GM12878 (cell line): ENCODE results near the gene YY1. TPM values are rescaled to one million over a fixed set of nuclear protein-coding genes. Genes with fewer than 3 reads are reported as not detected.

Experiments used
- CEBPB ChIP-seq, 2 experiments: fragments of 150-350 bp in 1 of 2; IDR thresholded peaks; 2 replicates each; pipeline ENCODE4 v1.6.1; 2012 to 2014; ENCODE audit warnings: low read depth in 2 of 2, low read length in 2 of 2, borderline replicate concordance in 1 of 2, inconsistent platforms in 1 of 2
- HDAC6 ChIP-seq: fragments of 200-600 bp; sonication (generic); IDR thresholded peaks from one replicate; pipeline ENCODE4 v1.8.0; 2017; ENCODE audit warnings: antibody characterized with exemption; ENCODE audit not compliant: unreplicated experiment
- HDGF ChIP-seq: fragments of 450-650 bp; IDR thresholded peaks from 2 replicates; pipeline ENCODE4 v1.6.1; 2016; ENCODE audit warnings: antibody characterized with exemption
- IKZF1 ChIP-seq: fragments of 450-650 bp; conservative IDR thresholded peaks from 2 replicates; pipeline ENCODE4 v1.6.1; 2017; ENCODE audit warnings: antibody characterized with exemption, mild to moderate bottlenecking
- IKZF2 ChIP-seq, 2 experiments: fragments of 450-650 bp; IDR thresholded peaks; 2 replicates each; pipeline ENCODE4 v1.6.1; 2017; ENCODE audit warnings: mild to moderate bottlenecking in 2 of 2, moderate library complexity in 2 of 2
- KLF5 ChIP-seq: fragments of 450-650 bp; IDR thresholded peaks from 2 replicates; pipeline ENCODE4 v1.6.1; 2014; ENCODE audit warnings: mild to moderate bottlenecking; ENCODE audit not compliant: partially characterized antibody
- LARP7 ChIP-seq: fragments of 450-650 bp; IDR thresholded peaks from 2 replicates; pipeline ENCODE4 v1.6.1; 2017; ENCODE audit warnings: mild to moderate bottlenecking
- NR2F1 ChIP-seq: fragments of 450-650 bp; conservative IDR thresholded peaks from 2 replicates; pipeline ENCODE4 v1.6.1; 2017; ENCODE audit warnings: mild to moderate bottlenecking
- POLR2AphosphoS2 ChIP-seq: IDR thresholded peaks from 2 replicates; pipeline ENCODE4 v1.6.1; 2011; ENCODE audit warnings: low read depth, mild to moderate bottlenecking, low read length, improper control_type of control experiment, moderate library complexity
- RAD21 ChIP-seq: IDR thresholded peaks from 2 replicates; pipeline ENCODE4 v1.6.1; 2011; ENCODE audit warnings: mild to moderate bottlenecking, low read depth, low read length, moderate library complexity; ENCODE audit not compliant: insufficient read depth
- RFX5 ChIP-seq: IDR thresholded peaks from 2 replicates; pipeline ENCODE4 v1.6.1; 2011; ENCODE audit warnings: low read depth, low read length, improper control_type of control experiment
- RUNX3 ChIP-seq: IDR thresholded peaks from 2 replicates; pipeline ENCODE4 v1.6.1; 2012; ENCODE audit warnings: low read length, inconsistent platforms
- SRF ChIP-seq, 2 experiments: IDR thresholded peaks; 2 replicates each; pipeline ENCODE4 v1.6.1; 2011; ENCODE audit warnings: low read depth in 2 of 2, low read length in 2 of 2, mild to moderate bottlenecking in 1 of 2, moderate library complexity in 1 of 2
- STAT3 ChIP-seq: IDR thresholded peaks from 2 replicates; pipeline ENCODE4 v1.6.1; 2011; ENCODE audit warnings: low read depth, low read length, improper control_type of control experiment
- TAF1 ChIP-seq: IDR thresholded peaks from 2 replicates; pipeline ENCODE4 v1.6.1; 2011; ENCODE audit warnings: mild to moderate bottlenecking, low read depth, low read length, borderline replicate concordance
- TBL1XR1 ChIP-seq: IDR thresholded peaks from 2 replicates; pipeline ENCODE4 v1.6.1; 2012; ENCODE audit warnings: low read depth, low read length, improper control_type of control experiment
- YY1 ChIP-seq: IDR thresholded peaks from 2 replicates; pipeline ENCODE4 v1.6.1; 2011; ENCODE audit warnings: low read depth, mild to moderate bottlenecking, low read length
- ZBED1 ChIP-seq: IDR thresholded peaks from 2 replicates; pipeline ENCODE4 v1.6.1; 2016; ENCODE audit warnings: borderline replicate concordance
- polyA plus RNA-seq, 11 experiments: library from polyadenylated mRNA; depleted of rRNA in 4 of 11; unstranded in 6 of 11; stranded (reverse) in 5 of 11; fragments of >200 nt; fragmentation: Nextera tagmentation in 4 of 11; fragmentation: Illumina TruSeq in 1 of 11; extraction: Ambion mirVana in 4 of 11; extraction: Trizol in 1 of 11; gene quantifications; 1 replicate in 1 of 11; 2 replicates in 10 of 11; pipeline versions ENCODE4 v1.2.1 to v1.2.3, GENCODE V29; 2011 to 2016; ENCODE audit warnings: inconsistent platforms in 2 of 11, missing spikeins in 2 of 11, low read depth in 1 of 11
- total RNA-seq, 4 experiments: library from RNA; depleted of rRNA in 3 of 4; stranded (reverse); fragments of >200 nt in 3 of 4; fragmentation: Illumina TruSeq in 1 of 4; extraction: Trizol in 1 of 4; gene quantifications; 2 replicates each; pipeline versions ENCODE4 v1.2.1 to v1.2.3, GENCODE V29; 2013 to 2021
- TF ChIP-seq, protein P1 (sequence below): fragments of 450-650 bp; IDR thresholded peaks from 2 replicates; pipeline ENCODE4 v1.6.1; 2018; ENCODE audit warnings: borderline replicate concordance, mild to moderate bottlenecking; ENCODE audit not compliant: partially characterized antibody
- TF ChIP-seq, protein P2 (sequence below): fragments of 450-650 bp; conservative IDR thresholded peaks from 2 replicates; pipeline ENCODE4 v1.6.1; 2017; ENCODE audit warnings: mild to moderate bottlenecking, moderate library complexity
- TF ChIP-seq, protein P3 (sequence below): IDR thresholded peaks from 2 replicates; pipeline ENCODE4 v1.6.1; 2012; ENCODE audit warnings: low read depth, low read length, improper control_type of control experiment
- TF ChIP-seq, protein P4 (sequence below): fragments of 150-350 bp; IDR thresholded peaks from 2 replicates; pipeline ENCODE4 v1.6.1; 2014; ENCODE audit warnings: mild to moderate bottlenecking, low read depth, low read length

The YY1 gene
- total and polyA plus RNA-seq, 10 of the 15 experiments (the other 5 are each of a cell fraction or from before 2014, with no cell fraction given): 23.7 to 74.0 (median 39.9) TPM

DNA sequence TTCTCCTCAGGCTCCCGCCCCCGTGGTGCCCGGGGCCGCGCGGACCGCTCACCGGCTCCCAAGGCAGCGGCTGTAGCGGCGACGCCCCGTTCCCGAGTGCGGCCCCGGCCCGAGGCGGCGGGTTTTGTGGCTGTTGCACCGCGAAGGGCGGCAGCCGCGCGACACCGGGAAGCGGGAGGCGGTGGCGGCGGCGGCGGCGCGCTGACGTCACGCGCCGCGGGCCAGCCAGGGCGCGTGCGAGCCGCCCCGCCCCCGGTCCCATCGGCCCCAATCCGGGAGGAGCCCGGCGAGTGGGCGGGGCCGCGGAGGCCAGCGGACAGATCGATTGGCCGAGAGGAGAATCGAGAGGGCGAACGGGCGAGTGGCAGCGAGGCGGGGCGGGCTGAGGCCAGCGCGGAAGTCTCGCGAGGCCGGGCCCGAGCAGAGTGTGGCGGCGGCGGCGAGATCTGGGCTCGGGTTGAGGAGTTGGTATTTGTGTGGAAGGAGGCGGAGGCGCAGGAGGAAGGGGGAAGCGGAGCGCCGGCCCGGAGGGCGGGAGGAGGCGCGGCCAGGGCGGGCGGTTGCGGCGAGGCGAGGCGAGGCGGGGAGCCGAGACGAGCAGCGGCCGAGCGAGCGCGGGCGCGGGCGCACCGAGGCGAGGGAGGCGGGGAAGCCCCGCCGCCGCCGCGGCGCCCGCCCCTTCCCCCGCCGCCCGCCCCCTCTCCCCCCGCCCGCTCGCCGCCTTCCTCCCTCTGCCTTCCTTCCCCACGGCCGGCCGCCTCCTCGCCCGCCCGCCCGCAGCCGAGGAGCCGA is at the start of gene YY1 (continued):
- TF ChIP-seq IKZF2 (IDR thresholded peaks at IDR 0.05) (no peak), STAT3 (no peak), HDAC6 (no peak), ZBED1 (no peak), NR2F1 (peak; percentile 47; the same call in 1 of the 2 replicates), TAF1 (0 out of 2 replicates have a peak, but pooled peaks have one; percentile 34), IKZF1 (peak; percentile 59), POLR2AphosphoS2 (0 out of 2 replicates have a peak, but pooled peaks have one; percentile 49), KLF5 (no peak), RFX5 (no peak), HDGF (peak; percentile 75), YY1 (no peak; the same call in 1 of the 2 replicates), RAD21 (no peak), SRF (IDR thresholded peaks at IDR 0.05; ENCODE audit: low read depth in 2 of 2, low read length in 2 of 2) (0 out of 4 replicates have a peak, but pooled peaks of 1 of the 2 experiments have one; percentile 5), TBL1XR1 (no peak), RUNX3 (peak; percentile 39; the same call in 1 of the 2 replicates), LARP7 (no peak), CEBPB (IDR thresholded peaks at IDR 0.05; ENCODE audit: borderline replicate concordance in 1 of 2, low read depth in 2 of 2, low read length in 2 of 2) (no peak)
- TF ChIP-seq, protein P1, sequence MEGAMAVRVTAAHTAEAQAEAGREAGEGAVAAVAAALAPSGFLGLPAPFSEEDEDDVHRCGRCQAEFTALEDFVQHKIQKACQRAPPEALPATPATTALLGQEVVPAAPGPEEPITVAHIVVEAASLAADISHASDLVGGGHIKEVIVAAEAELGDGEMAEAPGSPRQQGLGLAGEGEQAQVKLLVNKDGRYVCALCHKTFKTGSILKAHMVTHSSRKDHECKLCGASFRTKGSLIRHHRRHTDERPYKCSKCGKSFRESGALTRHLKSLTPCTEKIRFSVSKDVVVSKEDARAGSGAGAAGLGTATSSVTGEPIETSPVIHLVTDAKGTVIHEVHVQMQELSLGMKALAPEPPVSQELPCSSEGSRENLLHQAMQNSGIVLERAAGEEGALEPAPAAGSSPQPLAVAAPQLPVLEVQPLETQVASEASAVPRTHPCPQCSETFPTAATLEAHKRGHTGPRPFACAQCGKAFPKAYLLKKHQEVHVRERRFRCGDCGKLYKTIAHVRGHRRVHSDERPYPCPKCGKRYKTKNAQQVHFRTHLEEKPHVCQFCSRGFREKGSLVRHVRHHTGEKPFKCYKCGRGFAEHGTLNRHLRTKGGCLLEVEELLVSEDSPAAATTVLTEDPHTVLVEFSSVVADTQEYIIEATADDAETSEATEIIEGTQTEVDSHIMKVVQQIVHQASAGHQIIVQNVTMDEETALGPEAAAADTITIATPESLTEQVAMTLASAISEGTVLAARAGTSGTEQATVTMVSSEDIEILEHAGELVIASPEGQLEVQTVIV: no peak
- TF ChIP-seq, protein P2, sequence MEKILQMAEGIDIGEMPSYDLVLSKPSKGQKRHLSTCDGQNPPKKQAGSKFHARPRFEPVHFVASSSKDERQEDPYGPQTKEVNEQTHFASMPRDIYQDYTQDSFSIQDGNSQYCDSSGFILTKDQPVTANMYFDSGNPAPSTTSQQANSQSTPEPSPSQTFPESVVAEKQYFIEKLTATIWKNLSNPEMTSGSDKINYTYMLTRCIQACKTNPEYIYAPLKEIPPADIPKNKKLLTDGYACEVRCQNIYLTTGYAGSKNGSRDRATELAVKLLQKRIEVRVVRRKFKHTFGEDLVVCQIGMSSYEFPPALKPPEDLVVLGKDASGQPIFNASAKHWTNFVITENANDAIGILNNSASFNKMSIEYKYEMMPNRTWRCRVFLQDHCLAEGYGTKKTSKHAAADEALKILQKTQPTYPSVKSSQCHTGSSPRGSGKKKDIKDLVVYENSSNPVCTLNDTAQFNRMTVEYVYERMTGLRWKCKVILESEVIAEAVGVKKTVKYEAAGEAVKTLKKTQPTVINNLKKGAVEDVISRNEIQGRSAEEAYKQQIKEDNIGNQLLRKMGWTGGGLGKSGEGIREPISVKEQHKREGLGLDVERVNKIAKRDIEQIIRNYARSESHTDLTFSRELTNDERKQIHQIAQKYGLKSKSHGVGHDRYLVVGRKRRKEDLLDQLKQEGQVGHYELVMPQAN: 0 out of 2 replicates have a peak, but pooled peaks have one; percentile 77
- TF ChIP-seq, protein P3, sequence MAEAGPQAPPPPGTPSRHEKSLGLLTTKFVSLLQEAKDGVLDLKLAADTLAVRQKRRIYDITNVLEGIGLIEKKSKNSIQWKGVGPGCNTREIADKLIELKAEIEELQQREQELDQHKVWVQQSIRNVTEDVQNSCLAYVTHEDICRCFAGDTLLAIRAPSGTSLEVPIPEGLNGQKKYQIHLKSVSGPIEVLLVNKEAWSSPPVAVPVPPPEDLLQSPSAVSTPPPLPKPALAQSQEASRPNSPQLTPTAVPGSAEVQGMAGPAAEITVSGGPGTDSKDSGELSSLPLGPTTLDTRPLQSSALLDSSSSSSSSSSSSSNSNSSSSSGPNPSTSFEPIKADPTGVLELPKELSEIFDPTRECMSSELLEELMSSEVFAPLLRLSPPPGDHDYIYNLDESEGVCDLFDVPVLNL: no peak
- TF ChIP-seq, protein P4, sequence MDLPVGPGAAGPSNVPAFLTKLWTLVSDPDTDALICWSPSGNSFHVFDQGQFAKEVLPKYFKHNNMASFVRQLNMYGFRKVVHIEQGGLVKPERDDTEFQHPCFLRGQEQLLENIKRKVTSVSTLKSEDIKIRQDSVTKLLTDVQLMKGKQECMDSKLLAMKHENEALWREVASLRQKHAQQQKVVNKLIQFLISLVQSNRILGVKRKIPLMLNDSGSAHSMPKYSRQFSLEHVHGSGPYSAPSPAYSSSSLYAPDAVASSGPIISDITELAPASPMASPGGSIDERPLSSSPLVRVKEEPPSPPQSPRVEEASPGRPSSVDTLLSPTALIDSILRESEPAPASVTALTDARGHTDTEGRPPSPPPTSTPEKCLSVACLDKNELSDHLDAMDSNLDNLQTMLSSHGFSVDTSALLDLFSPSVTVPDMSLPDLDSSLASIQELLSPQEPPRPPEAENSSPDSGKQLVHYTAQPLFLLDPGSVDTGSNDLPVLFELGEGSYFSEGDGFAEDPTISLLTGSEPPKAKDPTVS: no peak
